Natural killer cell treated with Interleukin-12 subunit alpha and Interleukin-12 subunit beta and Interleukin-15 and Interleukin-18, amount 100 ng/mL, for 72 hours (primary cell): ENCODE data around the gene ADRA1B. TPM values are rescaled to one million over a fixed set of nuclear protein-coding genes. Genes with fewer than 3 reads are reported as not detected.

Experiments
- ATAC-seq, 2 donors: fragments of 150-1000 bp; cut with Tn5 transposase in 1 of 2; sonication (Bioruptor Pico), chemical (Tn5 transposase) in 1 of 2; 2 replicates each; pipeline ENCODE4 v1.10.0; 2021
- DNase-seq: peaks from one replicate; pipeline ENCODE4 v3.0.0; 2022; ENCODE audit warnings: low spot score
- H3K27ac Mint-ChIP-seq, 2 donors: 1 replicate in 1 of 2; 2 replicates in 1 of 2; pipeline ENCODE4 v1.8.0; 2022; ENCODE audit warnings: mixed read lengths in 2 of 2, mild to moderate bottlenecking in 1 of 2, moderate library complexity in 1 of 2
- H3K27me3 Mint-ChIP-seq, 2 donors: 1 replicate in 1 of 2; 2 replicates in 1 of 2; pipeline ENCODE4 v1.8.0; 2022; ENCODE audit warnings: mixed read lengths in 2 of 2
- H3K36me3 Mint-ChIP-seq: one replicate; pipeline ENCODE4 v1.8.0; 2022; ENCODE audit warnings: mixed read lengths
- H3K4me1 Mint-ChIP-seq, 2 donors: 1 replicate in 1 of 2; 2 replicates in 1 of 2; pipeline ENCODE4 v1.8.0; 2022; ENCODE audit warnings: low read depth in 2 of 2, mixed read lengths in 2 of 2, mild to moderate bottlenecking in 1 of 2
- H3K4me3 Mint-ChIP-seq: one replicate; pipeline ENCODE4 v1.8.0; 2022; ENCODE audit warnings: mixed read lengths
- H3K9me3 Mint-ChIP-seq: 2 replicates; pipeline ENCODE4 v1.8.0; 2022; ENCODE audit warnings: mixed read lengths
- total RNA-seq, 2 donors: library from RNA; stranded (reverse); gene quantifications; one replicate each; pipeline ENCODE4 v1.2.3, GENCODE V29; 2022

Gene ADRA1B
- total RNA-seq, 2 donors from 2014 or later = not detected

DNA sequence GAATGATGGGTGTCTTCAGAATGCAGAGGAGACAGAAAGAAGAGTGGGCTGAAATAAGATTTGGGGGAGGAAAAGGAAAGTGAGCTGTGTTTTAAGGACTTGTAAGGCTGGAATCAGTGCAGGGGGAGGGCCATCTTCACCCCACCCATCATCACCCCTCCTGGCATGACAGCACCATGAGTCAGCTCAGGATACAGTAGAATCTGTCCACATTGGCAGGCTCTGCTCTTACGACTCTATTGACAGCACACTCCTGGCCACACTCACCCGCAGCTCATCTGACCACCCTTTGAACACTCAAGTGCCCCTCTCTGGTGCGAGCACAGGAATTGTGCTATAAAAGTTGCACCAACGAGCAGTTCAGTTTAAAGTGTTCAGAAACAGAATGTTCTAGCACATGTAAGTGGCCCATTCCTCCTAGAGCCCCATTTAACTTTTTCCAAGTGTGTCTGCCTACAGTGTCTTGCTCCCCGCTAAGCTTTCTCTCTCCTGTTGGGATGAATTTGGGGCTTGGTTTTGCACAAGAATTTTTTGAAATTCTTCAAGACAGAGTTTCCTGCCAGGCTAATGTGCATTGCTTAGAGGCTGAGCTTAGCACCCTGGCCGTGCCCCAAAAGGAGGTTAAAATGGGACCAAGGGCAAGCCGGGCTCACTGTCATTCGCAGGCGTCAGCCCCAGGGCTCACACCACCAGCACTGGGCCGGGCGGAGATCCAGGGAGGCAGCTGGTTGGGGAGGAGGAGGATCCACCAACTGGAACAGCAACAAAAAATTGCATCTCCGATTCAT lies 12.0 kb downstream of the ADRA1B start:
- H3K27ac Mint-ChIP-seq = no peak overlapping the region
- no peaks in the 10 kb centered on the region for H3K9me3 Mint-ChIP-seq
- ATAC-seq = no peak
- H3K27me3 Mint-ChIP-seq = peaks cover 39 to 53% of the 10 kb centered on the region in 2 donors
- no peak overlapping the region for H3K4me3 Mint-ChIP-seq
- H3K36me3 Mint-ChIP-seq = no peaks in the 10 kb centered on the region
- no peak for DNase-seq
- H3K4me1 Mint-ChIP-seq = peaks cover 4% of the 10 kb centered on the region in 2 donors

DNA sequence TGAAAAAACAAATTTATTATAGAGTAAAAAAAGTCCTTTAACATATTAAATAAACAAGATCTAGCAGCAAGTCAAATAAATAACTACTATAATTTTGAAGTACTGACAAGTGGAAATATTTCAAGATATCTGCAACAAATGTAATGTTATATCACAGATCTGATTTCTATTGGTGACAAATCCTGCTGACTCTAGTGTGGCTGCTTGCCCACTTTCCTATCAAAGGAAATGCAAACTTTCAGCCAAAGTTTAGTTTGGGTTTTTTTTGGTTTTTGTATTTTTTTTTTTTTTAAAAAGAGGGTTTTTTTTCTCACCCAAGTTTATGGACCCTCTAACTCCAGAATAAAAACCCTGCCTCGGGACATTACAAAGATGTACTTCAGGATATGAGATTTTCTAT lies 12.9 kb downstream of the ADRA1B start:
- H3K4me1 Mint-ChIP-seq = peaks cover 8 to 9% of the 10 kb centered on the region in 2 donors
- ATAC-seq = no peak
- H3K9me3 Mint-ChIP-seq = no peaks in the 10 kb centered on the region
- no peak overlapping the region for H3K27ac Mint-ChIP-seq
- peaks cover 44 to 57% of the 10 kb centered on the region in 2 donors for H3K27me3 Mint-ChIP-seq
- H3K4me3 Mint-ChIP-seq = no peak overlapping the region
- DNase-seq = no peak
- H3K36me3 Mint-ChIP-seq = no peaks in the 10 kb centered on the region

DNA sequence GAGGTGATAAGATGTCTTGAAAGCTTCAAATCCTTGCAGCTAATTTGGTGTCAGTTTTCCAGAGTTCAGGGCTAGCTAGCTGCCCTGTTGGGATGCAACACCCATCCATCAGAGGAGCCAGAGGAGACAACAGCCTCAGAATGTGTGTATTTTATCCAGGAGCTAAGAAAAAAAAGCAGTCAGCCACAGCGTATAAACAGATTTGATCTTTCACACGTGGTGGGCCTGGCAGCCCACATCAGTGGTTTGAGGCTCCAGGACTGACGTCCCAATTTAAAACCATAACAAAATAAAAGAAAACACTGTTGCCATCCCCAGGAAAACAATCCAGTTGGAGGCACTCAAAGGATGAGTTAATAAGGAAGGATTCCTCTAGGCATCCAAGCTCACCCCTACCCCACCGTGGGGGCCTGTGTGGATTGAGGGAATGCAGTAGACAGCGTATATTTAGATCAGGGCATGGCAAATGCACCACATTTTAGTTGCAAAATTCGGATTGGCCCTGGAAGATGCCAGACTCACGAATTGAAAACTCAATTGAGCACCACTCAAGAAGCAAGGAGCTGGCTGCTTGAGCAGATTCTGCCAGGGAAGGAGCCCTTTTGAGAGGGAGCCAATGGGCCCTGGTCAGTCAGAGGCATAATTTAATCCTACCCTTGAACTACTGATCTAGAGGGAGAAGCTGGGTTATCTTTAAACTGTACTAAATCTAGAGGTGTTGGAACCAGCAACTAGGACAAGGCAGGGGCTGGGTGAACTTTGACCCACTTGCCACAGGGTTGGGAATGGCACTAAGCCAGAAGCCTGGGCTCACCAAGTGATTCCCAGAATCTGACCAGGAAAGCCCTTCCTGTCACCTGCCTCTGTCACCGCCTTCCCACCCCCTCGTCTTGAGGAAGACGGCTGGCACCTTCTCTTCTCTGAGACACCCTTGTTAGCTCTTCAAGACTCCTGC lies 17.5 kb downstream of the ADRA1B start:
- peaks cover 38 to 69% of the 10 kb centered on the region in 2 donors for H3K27me3 Mint-ChIP-seq
- ATAC-seq (no peak), DNase-seq (no peak)
- no peaks in the 10 kb centered on the region for H3K9me3 Mint-ChIP-seq
- no peak overlapping the region for H3K4me3 Mint-ChIP-seq
- no peaks in the 10 kb centered on the region for H3K36me3 Mint-ChIP-seq
- peak overlapping the region; percentile 16 to 19 for H3K27ac Mint-ChIP-seq
- peaks cover 8 to 9% of the 10 kb centered on the region in 2 donors for H3K4me1 Mint-ChIP-seq

DNA sequence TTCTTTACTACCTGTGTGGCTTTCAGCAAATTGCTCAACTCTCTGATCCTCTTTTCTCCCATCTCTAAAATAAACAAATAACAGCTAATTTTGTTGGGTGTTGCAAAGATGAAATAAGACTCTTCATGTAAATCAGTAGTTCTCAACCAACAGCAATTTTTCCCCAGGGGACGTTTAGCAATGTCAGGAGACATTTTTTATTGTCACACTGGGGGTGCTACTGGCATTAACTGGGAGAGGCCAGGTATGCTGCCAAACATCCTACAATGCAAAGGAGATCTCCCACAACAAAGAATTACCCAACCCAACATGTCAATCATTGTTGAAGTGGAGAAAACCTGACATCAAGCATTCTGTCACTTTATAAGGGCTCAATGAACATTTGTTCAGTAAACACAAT lies 19.7 kb downstream of the ADRA1B start:
- Mint-ChIP-seq H3K36me3 (no peaks in the 10 kb centered on the region), H3K27ac (no peak overlapping the region), H3K27me3 (peaks cover 50 to 66% of the 10 kb centered on the region in 2 donors), H3K4me3 (no peak overlapping the region), H3K9me3 (no peaks in the 10 kb centered on the region), H3K4me1 (peaks cover 8 to 9% of the 10 kb centered on the region in 2 donors)
- DNase-seq = no peak
- no peak for ATAC-seq

DNA sequence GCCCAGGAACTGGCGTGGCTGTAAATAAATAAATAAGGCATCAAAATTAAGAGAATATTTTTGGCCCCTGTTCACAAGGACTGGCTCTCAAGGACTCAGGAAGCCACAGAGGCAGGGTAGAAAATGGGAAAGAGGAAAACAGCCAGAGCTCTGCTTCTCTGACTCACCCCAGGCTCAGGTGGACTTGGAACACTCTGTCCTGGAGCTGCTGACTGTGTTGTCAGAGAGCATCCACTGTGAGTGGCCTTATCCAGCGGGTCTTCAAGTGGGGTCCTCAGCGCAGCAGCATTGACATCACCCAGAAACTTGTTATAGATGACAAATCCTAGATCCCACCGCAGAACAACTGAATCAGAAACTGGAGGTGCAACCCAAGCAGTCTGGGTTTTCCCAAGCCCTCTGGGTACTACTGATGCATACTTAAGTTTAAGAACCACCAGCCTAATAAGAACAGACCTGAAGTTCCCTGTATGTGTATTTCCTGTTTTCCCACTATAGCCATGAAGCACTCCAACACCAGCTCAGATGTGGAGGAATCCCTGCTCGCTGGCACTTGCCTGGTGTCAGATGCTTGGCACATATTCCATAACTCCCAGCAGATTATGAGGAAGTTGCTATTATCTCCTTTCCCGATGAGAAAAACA lies 20.5 kb downstream of the ADRA1B start:
- Mint-ChIP-seq H3K36me3 (no peaks in the 10 kb centered on the region), H3K27me3 (peaks cover 54 to 67% of the 10 kb centered on the region in 2 donors), H3K9me3 (no peaks in the 10 kb centered on the region), H3K27ac (no peak overlapping the region), H3K4me3 (no peak overlapping the region), H3K4me1 (peaks cover 8 to 9% of the 10 kb centered on the region in 2 donors)
- DNase-seq (no peak), ATAC-seq (no peak)

DNA sequence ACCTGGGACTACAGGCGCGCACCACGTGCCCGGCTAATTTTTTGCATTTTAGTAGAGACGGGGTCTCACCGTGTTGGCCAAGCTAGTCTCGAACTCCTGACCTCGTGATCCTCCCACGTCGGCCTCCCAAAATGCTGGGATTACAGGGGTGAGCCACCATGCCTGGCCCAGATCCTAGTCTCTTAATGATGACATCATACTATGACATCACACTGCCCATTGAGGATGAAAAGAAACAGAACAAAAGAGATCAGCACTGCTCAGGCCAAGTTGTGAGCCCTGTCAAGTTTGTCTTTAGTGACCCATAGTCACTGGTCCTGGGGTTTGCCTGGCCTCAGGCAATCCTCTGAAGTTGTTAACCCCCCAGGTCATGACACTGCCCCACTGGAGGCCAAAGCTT lies 21.3 kb downstream of the ADRA1B start:
- Mint-ChIP-seq H3K4me3 (no peak overlapping the region), H3K27ac (no peak overlapping the region), H3K4me1 (peaks cover 8 to 9% of the 10 kb centered on the region in 2 donors), H3K36me3 (no peaks in the 10 kb centered on the region), H3K9me3 (no peaks in the 10 kb centered on the region), H3K27me3 (peaks cover 53 to 67% of the 10 kb centered on the region in 2 donors)
- DNase-seq (no peak), ATAC-seq (no peak)

DNA sequence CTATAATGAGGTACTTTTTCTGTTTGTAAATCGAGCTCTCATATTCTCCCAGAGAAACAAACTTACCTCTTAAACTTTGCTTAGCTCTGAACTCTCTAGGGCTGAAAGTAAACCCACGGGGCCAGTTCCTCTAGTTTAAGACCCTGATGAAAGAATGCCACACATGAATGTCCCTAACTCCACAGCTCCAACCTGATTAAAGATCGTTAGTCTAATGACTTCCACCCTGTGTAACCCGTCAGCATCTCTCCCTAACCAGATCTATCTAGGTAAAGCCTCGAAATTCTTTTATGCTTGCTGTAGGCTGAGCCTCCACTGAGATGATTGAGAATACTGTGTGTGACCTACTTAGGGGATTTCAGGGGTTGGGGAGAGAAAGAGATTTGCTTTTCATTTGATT lies 27.0 kb downstream of the ADRA1B start:
- no peak overlapping the region for H3K27ac Mint-ChIP-seq

DNA sequence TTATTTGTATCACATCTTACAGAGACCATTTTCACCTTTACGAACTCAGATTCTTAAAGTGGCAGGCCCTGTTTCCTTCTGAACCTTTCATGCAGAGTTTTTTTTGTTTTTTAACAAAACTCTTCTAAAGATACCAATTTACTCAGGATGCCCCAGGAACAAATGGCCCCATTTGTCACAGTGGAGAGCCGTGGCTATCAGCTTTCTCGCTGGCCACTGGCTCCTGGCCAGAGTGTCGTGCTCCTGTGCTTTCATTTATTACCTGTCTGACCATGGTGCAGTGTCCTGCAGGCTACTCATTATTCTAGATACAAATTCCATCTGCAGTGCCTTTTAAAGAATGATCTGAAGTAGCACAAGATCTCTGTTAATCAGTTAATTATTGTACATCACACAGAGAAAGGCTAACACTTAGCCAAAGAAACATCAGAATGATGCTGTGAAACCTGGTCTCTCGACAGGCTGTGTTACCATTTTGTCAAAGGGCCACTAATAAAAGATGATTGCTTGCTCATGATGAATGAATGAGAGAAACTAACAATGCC lies 27.8 kb downstream of the ADRA1B start:
- no peaks in the 10 kb centered on the region for H3K9me3 Mint-ChIP-seq
- H3K27ac Mint-ChIP-seq = no peak overlapping the region
- no peaks in the 10 kb centered on the region for H3K36me3 Mint-ChIP-seq
- H3K27me3 Mint-ChIP-seq = peaks cover 52 to 61% of the 10 kb centered on the region in 2 donors
- DNase-seq (no peak), ATAC-seq (no peak)
- H3K4me1 Mint-ChIP-seq = peaks cover 0 to 4% of the 10 kb centered on the region in 2 donors
- H3K4me3 Mint-ChIP-seq = no peak overlapping the region

More for the DNA sequence above, 27.0 kb downstream of the ADRA1B start:
- H3K27me3 Mint-ChIP-seq = peaks cover 54 to 68% of the 10 kb centered on the region in 2 donors
- ATAC-seq (no peak), DNase-seq (no peak)
- no peaks in the 10 kb centered on the region for H3K9me3 Mint-ChIP-seq
- no peaks in the 10 kb centered on the region for H3K36me3 Mint-ChIP-seq
- H3K4me3 Mint-ChIP-seq = no peak overlapping the region
- peaks cover 0 to 4% of the 10 kb centered on the region in 2 donors for H3K4me1 Mint-ChIP-seq

DNA sequence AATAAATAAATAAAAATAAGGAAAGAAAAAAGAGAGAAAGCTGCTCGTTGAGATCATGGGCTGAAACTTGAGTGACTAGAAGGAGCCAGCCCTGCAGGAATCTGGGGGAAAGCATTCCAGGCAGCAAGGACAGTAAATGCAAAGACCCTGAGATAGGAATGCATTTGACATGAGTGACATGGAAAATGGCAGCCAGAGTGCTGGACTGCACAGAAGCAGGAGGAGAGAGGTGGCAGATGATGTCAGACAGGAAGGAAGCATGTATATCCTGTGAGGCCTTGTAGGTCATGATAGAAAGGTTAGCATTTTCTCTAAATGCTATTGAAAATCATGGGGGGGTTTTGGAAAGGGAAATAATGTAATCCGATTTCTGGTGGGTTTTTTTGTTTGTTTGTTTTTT lies 29.1 kb downstream of the ADRA1B start:
- Mint-ChIP-seq H3K4me1 (peaks cover 0 to 4% of the 10 kb centered on the region in 2 donors), H3K9me3 (no peaks in the 10 kb centered on the region), H3K36me3 (no peaks in the 10 kb centered on the region), H3K27me3 (peaks cover 51 to 59% of the 10 kb centered on the region in 2 donors), H3K4me3 (no peak overlapping the region), H3K27ac (no peak overlapping the region)
- ATAC-seq = no peak
- DNase-seq = no peak

DNA sequence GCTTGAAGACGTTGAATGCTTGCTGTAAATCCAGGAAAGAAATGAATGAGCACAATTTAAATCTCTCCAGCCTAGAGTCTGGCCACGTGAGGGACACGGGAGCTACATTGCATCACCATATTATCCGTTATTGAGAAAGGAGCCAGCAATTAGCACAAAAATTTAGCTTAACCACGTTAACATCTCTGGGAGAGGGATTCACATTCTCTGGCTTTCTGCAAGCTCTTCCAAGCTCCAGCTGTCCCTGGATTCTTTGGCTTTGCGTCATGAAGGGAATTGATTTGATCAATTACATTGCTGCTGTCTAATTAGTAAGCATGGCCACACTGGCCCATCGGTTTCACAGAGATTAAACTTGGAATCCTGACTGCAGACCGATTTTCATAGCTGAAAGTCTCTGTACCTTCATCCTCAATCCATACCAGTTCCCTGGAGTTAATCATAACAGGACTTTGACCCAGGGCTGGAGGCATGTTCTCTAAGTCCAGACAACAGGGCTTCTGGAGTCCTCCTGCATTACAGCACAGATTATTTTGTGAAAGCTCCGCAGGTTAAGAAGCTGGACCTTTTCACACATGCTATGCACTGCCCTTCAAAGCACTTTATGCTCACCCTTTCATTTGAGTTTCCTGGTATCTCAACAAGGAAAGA lies 31.6 kb downstream of the ADRA1B start:
- Mint-ChIP-seq H3K4me3 (no peak overlapping the region), H3K4me1 (peaks cover 0 to 4% of the 10 kb centered on the region in 2 donors), H3K36me3 (no peaks in the 10 kb centered on the region), H3K27me3 (peaks cover 45 to 51% of the 10 kb centered on the region in 2 donors), H3K27ac (no peak overlapping the region), H3K9me3 (no peaks in the 10 kb centered on the region)
- ATAC-seq (no peak), DNase-seq (no peak)

DNA sequence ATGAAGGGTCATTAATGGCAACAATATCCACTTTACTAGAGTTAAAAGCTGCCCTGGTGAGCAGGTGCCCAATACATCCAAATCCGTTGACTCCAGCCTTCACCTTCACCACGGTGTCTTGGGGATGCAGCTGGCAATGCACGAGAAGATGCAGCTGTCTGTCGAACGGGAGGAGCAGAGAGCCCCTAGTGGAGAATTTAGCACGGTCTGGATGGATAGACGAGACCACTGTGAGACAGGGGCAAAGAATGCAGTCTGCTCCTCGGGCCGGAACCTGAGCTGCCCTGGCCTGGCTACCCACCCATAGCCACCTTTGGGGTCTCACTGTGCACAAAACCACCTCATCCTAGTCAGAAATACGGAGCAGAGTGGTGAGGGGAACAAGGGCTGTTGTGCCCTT lies 35.1 kb downstream of the ADRA1B start:
- Mint-ChIP-seq H3K36me3 (no peaks in the 10 kb centered on the region), H3K4me3 (no peak overlapping the region), H3K27ac (no peak overlapping the region), H3K9me3 (no peaks in the 10 kb centered on the region), H3K4me1 (no peaks in the 10 kb centered on the region), H3K27me3 (peaks cover 38 to 42% of the 10 kb centered on the region in 2 donors)
- peak in 1 of 2 donors; percentile 33 for ATAC-seq
- DNase-seq = no peak

DNA sequence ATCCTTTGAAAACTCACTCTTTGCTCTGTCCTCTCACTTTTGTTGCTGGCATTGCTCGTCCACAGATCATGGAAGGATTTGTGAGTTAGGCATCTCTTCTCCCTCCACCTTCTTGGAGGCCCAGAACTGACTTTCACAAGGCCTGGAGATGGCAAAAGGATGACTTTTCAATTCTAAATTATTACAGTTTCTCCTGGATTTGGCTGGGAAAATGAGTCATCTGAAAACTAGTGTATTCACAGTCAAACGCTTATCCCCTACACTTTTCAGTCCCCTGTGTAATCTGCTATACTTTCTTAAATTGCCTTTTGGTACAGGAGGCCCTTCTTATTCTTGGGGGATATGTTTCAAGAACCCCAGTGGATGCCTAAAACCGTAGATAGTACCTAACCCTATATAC lies 35.6 kb downstream of the ADRA1B start:
- Mint-ChIP-seq H3K4me3 (no peak overlapping the region), H3K36me3 (no peaks in the 10 kb centered on the region), H3K9me3 (no peaks in the 10 kb centered on the region), H3K27me3 (peaks cover 36 to 42% of the 10 kb centered on the region in 2 donors), H3K4me1 (no peaks in the 10 kb centered on the region), H3K27ac (no peak overlapping the region)
- ATAC-seq (no peak), DNase-seq (no peak)

DNA sequence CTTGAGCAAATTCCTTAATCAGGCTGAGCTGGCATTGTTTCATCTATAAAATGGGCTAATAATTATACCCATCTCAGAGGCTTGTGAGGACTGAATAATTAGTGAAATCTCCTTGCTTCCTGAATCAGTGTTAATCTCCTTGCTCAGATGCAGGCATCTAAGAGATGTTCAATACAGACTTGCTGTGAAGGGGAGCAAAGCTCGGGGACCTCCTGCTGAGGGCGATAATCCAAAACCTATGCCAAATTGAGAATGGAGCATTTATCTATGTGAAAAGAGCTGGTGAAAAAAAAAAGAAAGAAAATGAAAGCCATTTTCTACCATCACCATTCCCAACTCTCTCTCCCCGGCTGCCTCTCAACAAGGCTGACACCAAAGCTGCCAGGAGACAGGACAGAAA lies 37.3 kb downstream of the ADRA1B start:
- Mint-ChIP-seq H3K27ac (no peak overlapping the region), H3K36me3 (no peaks in the 10 kb centered on the region), H3K9me3 (no peaks in the 10 kb centered on the region), H3K4me3 (no peak overlapping the region), H3K27me3 (peaks cover 33 to 40% of the 10 kb centered on the region in 2 donors), H3K4me1 (no peaks in the 10 kb centered on the region)
- no peak for DNase-seq
- no peak for ATAC-seq
